ENCODE data around the gene GSTA2. TPM values are rescaled to one million over a fixed set of nuclear protein-coding genes. Genes with fewer than 3 reads are reported as not detected.
"Not testable (repeated sequence)": the region's sequence is repeated elsewhere in the genome, so short reads cannot be mapped to it uniquely, and the experiment has no call there.

Gene GSTA2
- total and polyA plus RNA-seq, 2 experiments from 2014 or later = 383 to 441 TPM

DNA sequence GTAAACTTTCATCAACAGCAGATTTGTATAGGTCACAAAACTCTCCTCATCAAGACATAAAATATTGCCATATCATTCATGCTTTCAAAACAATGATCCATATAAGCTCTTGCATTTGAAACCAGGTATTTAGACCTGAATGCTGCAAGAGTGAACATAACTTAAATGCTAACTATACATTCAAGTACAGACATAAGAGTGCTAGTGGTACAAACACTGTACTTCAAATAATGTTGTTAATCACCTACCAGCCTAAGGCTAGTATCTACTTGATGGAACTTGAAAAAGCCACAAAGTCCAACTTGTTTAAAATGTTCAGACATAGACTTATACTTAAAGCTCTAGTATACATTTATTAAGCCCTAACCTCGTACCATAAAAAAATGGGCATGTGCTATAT is 16.0 kb upstream of the GSTA2 start:
- Histone ChIP-seq H2AFZ (no peak overlapping the region), H3K4me2 (no peak overlapping the region), H4K20me1 (ENCODE audit: insufficient read depth, poor library complexity, severe bottlenecking) (no peaks in the 10 kb centered on the region), H3K27me3 (no peaks in the 10 kb centered on the region), H3K9me3 (ENCODE audit: low read depth) (no peaks in the 10 kb centered on the region), H3K79me2 (no peaks in the 10 kb centered on the region), H3K4me3 (no peak overlapping the region), H3K9me2 (replicated peaks; ENCODE audit: insufficient read depth) (no peaks in the 10 kb centered on the region), H3K4me1 (ENCODE audit: insufficient read depth) (no peaks in the 10 kb centered on the region), H3K36me3 (replicated peaks; ENCODE audit: insufficient read depth, low read depth) (no peaks in the 10 kb centered on the region), H3K27ac (no peak overlapping the region)
- TF ChIP-seq EZH2phosphoT487 (IDR thresholded peaks at IDR 0.05; ENCODE audit: low read depth, severe bottlenecking, unreplicated experiment) (no peak), EZH2 (IDR thresholded peaks at IDR 0.05; ENCODE audit: borderline replicate concordance) (no peak)
- TF ChIP-seq, protein P1, sequence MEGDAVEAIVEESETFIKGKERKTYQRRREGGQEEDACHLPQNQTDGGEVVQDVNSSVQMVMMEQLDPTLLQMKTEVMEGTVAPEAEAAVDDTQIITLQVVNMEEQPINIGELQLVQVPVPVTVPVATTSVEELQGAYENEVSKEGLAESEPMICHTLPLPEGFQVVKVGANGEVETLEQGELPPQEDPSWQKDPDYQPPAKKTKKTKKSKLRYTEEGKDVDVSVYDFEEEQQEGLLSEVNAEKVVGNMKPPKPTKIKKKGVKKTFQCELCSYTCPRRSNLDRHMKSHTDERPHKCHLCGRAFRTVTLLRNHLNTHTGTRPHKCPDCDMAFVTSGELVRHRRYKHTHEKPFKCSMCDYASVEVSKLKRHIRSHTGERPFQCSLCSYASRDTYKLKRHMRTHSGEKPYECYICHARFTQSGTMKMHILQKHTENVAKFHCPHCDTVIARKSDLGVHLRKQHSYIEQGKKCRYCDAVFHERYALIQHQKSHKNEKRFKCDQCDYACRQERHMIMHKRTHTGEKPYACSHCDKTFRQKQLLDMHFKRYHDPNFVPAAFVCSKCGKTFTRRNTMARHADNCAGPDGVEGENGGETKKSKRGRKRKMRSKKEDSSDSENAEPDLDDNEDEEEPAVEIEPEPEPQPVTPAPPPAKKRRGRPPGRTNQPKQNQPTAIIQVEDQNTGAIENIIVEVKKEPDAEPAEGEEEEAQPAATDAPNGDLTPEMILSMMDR (IDR thresholded peaks at IDR 0.05; ENCODE audit: poor library complexity) = no peak
- WGBS (ENCODE audit: low lambda C conversion rate, missing lambda C conversion rate) = 45% methylated on average over 1 of the region's 1 CpG
- no peak for DNase-seq (ENCODE audit: low spot score)

DNA sequence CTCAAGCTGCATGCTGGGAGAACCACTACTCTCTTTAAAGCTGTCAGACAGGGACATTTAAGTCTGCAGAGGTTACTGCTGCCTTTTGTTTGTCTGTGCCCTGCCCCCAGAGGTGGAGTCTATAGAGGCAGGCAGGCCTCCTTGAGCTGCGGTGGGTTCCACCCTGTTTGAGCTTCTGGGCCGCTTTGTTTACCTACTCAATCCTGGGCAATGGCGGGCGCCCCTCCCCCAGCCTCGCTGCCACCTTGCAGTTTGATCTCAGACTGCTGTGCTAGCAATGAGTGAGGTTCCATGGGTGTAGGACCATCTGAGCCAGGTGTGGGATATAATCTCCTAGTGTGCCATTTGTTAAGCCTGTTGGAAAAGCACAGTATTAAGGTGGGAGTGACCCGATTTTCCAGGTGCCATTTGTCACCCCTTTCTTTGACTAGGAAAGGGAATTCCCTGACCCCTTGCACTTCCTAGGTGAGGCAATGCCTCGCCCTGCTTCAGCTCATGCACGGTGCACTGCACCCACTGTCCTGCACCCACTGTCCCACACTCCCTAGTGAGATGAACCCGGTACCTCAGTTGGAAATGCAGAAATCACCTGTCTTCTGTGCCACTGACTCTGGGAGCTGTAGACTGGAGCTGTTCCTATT is 13.6 kb upstream of the GSTA2 start:
- H3K27ac ChIP-seq; H2AFZ ChIP-seq; H4K20me1 ChIP-seq (ENCODE audit: insufficient read depth, poor library complexity, severe bottlenecking); H3K79me2 ChIP-seq; H3K36me3 ChIP-seq (replicated peaks; ENCODE audit: insufficient read depth, low read depth); H3K9me3 ChIP-seq (ENCODE audit: low read depth); H3K4me3 ChIP-seq; H3K4me2 ChIP-seq; DNase-seq (ENCODE audit: low spot score); H3K4me1 ChIP-seq (ENCODE audit: insufficient read depth); H3K27me3 ChIP-seq; H3K9me2 ChIP-seq (replicated peaks; ENCODE audit: insufficient read depth): not testable (repeated sequence)
- 91% methylated on average over 9 of the region's 9 CpGs for WGBS (ENCODE audit: low lambda C conversion rate, missing lambda C conversion rate)

DNA sequence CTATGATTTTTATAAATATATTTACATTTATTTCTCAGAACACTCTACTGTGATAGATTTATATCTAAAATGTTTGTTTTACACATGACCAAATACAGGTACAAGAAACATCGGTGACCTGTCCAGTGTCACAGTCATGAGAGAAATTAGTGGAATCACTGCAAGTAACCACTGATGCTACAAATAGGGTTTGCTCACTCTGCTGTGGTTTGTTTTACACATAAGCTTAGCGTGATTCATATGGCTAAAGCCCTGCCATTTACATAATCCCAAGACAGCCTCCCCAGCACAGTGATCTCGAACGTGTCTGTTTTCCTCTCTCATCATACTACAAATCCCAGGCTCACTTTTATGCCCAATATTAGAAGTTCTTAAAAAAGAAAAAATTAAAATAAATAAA is 6.1 kb upstream of the GSTA2 start:
- not testable (repeated sequence) for DNase-seq (ENCODE audit: low spot score); H3K27ac ChIP-seq; H3K79me2 ChIP-seq; H2AFZ ChIP-seq; H3K4me2 ChIP-seq; H3K36me3 ChIP-seq (replicated peaks; ENCODE audit: insufficient read depth, low read depth); H3K4me1 ChIP-seq (ENCODE audit: insufficient read depth); H3K9me3 ChIP-seq (ENCODE audit: low read depth); H4K20me1 ChIP-seq (ENCODE audit: insufficient read depth, poor library complexity, severe bottlenecking); H3K9me2 ChIP-seq (replicated peaks; ENCODE audit: insufficient read depth); H3K27me3 ChIP-seq; H3K4me3 ChIP-seq
- 49% methylated on average over 4 of the region's 4 CpGs for WGBS (ENCODE audit: low lambda C conversion rate, missing lambda C conversion rate)

DNA sequence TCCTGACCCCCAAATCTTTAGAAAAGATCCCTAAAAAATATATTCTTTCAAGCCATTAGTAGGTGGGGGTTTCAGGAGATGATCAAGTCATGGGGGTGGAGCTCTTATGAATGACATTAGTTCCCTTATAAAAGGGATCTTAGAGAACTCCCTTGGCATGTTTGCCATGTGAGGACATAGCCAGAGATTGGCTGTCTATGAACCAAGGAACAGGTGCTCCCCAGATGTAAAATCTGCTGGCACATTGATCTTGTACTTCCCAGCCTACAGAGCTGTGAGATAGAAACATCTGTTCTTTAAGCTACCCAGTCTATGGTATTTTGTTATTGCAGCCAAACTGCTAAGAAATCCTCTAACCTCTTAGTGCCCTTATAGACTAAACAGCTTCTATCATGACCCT is 4.4 kb upstream of the GSTA2 start:
- H3K27ac ChIP-seq; H3K9me2 ChIP-seq (replicated peaks; ENCODE audit: insufficient read depth); H3K4me2 ChIP-seq; H2AFZ ChIP-seq; H3K4me3 ChIP-seq; H4K20me1 ChIP-seq (ENCODE audit: insufficient read depth, poor library complexity, severe bottlenecking); DNase-seq (ENCODE audit: low spot score); H3K27me3 ChIP-seq; H3K79me2 ChIP-seq; H3K9me3 ChIP-seq (ENCODE audit: low read depth); H3K36me3 ChIP-seq (replicated peaks; ENCODE audit: insufficient read depth, low read depth); H3K4me1 ChIP-seq (ENCODE audit: insufficient read depth): not testable (repeated sequence)

DNA sequence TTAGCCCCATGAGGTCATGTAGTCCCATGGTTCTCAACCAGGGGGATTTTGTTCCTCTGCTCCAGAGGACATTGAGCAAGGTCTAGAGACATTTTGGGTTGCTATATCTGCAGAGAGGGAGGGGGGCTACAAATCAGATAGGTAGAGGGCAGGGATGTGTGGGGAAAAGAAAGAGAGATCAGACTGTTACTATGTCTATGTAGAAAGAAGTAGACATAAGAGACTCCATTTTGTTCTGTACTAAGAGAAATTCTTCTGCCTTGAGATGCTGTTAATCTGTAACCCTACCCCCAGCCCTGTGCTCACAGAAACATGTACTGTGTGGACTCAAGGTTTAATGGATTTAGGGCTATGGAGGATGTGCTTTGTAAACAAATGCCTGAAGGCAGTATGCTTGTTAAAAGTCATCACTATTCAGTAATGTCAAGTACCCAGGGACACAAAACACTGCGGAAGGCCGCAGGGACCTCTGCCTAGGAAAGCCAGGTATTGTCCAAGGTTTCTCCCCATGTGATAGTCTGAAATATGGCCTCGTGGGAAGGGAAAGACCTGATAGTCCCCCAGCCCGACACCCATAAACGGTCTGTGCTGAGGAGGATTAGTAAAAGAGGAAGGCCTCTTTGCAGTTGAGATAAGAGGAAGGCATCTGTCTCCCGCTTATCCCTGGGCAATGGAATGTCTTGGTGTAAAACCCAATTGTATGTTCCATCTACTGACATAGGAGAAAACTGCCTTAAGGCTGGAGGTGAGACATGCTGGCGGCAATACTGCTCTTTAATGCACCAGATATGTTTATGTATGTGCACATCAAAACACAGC is 1.4 kb downstream of the GSTA2 start:
- H3K4me1 ChIP-seq (ENCODE audit: insufficient read depth); H3K36me3 ChIP-seq (replicated peaks; ENCODE audit: insufficient read depth, low read depth); H3K9me2 ChIP-seq (replicated peaks; ENCODE audit: insufficient read depth); H4K20me1 ChIP-seq (ENCODE audit: insufficient read depth, poor library complexity, severe bottlenecking); H3K79me2 ChIP-seq; H3K9me3 ChIP-seq (ENCODE audit: low read depth); H2AFZ ChIP-seq; H3K27me3 ChIP-seq: not testable (repeated sequence)
- peak overlapping the region; percentile 88 for H3K27ac ChIP-seq
- H3K4me2 ChIP-seq = peak overlapping the region; percentile 71
- peak; percentile 29 for DNase-seq (ENCODE audit: low spot score)
- H3K4me3 ChIP-seq = peak overlapping the region; percentile 15
- 24% methylated on average over 7 of the region's 7 CpGs for WGBS (ENCODE audit: low lambda C conversion rate, missing lambda C conversion rate)

Data from hepatocyte (in vitro differentiated cells).